WI38 (cell line): ENCODE results near the gene STK24.
"Not testable (repeated sequence)": the region's sequence is repeated elsewhere in the genome, so short reads cannot be mapped to it uniquely, and the experiment has no call there.

Source experiments
- H3K4me3 ChIP-seq: 2 replicates; pipeline ENCODE4 v1.5.1; 2011; ENCODE audit warnings: low read depth, mild to moderate bottlenecking, control low read depth, low read length
- TF ChIP-seq, protein P1 (sequence below): IDR thresholded peaks from 2 replicates; pipeline ENCODE4 v1.5.1; 2012; ENCODE audit warnings: low read depth, mild to moderate bottlenecking, control low read depth, low read length

STK24 gene

DNA sequence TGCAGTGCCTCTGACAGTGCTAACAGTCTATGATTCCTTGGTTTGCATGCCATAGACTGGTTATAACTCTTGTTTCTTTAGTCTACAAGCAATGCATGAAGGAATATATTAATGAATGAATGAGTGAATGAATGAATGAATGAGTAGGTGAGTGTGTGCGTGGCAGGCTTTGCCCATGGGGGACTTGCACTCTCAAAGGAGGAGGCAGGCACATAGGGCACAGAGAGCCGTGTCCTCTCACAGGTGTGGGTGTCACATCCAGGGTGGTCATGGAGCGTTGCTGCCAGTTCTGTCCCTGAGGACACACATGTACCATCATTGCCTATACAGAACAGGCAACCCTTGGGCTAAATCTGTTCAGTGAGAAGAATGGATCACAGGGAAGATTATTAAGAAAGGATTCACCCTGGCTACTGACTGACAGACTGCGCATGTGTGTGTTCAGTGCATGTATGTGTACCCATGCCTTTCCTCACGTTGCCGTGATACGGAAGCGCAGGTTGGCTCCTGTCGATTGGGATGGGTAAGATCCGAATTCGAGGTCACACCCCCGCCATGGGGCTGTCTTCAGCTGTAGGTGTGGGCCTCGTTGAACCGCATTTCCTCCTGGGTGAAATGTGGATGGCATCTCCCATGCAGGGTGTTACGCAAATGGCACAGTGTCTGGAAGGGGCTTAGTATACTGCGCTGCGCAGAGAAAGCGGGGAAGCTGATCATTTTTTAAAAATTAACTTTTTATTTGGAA is 161.4 kb downstream of the STK24 start:
- TF ChIP-seq, protein P1, sequence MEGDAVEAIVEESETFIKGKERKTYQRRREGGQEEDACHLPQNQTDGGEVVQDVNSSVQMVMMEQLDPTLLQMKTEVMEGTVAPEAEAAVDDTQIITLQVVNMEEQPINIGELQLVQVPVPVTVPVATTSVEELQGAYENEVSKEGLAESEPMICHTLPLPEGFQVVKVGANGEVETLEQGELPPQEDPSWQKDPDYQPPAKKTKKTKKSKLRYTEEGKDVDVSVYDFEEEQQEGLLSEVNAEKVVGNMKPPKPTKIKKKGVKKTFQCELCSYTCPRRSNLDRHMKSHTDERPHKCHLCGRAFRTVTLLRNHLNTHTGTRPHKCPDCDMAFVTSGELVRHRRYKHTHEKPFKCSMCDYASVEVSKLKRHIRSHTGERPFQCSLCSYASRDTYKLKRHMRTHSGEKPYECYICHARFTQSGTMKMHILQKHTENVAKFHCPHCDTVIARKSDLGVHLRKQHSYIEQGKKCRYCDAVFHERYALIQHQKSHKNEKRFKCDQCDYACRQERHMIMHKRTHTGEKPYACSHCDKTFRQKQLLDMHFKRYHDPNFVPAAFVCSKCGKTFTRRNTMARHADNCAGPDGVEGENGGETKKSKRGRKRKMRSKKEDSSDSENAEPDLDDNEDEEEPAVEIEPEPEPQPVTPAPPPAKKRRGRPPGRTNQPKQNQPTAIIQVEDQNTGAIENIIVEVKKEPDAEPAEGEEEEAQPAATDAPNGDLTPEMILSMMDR = no peak
- no peak overlapping the region for H3K4me3 ChIP-seq

DNA sequence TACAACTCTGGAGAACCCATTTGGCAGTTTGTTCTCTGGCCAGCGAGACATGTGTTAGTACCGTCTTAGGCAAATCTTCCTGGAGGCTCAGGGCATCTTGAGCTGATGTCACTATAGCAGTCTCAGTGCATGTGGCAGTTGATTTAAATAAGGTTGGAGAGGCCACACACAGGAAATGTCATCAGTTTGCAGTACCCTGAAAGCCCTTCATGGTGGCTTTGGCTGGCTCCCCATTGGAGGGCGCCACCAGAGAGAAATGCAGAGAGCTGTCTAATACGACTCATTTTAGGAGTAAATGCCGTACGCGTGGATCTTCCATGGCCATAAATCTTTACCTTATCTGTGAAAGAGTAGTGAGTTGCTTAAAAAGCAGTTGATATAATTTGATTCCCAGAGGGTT is 163.1 kb downstream of the STK24 start:
- H3K4me3 ChIP-seq = no peak overlapping the region
- TF ChIP-seq, protein P1 = no peak

DNA sequence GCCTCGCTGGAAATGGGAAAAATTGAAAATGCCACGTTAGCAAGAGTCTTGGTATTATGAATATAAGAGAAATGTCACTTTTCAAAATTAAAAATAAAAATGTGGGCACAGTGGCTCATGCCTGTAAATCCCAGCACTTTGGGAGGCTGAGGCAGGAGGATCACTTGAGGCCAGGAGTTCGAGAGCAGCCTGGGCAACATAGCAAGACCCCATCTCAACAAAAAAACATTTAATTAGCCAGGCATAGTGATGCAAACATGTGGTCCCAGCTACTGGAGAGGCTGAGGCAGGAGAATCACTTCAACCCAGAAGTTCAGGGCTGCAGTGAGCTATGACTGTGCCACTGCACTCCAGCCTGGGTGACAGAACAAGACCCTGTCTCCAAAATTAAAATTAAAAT is 163.6 kb downstream of the STK24 start:
- H3K4me3 ChIP-seq = not testable (repeated sequence)

DNA sequence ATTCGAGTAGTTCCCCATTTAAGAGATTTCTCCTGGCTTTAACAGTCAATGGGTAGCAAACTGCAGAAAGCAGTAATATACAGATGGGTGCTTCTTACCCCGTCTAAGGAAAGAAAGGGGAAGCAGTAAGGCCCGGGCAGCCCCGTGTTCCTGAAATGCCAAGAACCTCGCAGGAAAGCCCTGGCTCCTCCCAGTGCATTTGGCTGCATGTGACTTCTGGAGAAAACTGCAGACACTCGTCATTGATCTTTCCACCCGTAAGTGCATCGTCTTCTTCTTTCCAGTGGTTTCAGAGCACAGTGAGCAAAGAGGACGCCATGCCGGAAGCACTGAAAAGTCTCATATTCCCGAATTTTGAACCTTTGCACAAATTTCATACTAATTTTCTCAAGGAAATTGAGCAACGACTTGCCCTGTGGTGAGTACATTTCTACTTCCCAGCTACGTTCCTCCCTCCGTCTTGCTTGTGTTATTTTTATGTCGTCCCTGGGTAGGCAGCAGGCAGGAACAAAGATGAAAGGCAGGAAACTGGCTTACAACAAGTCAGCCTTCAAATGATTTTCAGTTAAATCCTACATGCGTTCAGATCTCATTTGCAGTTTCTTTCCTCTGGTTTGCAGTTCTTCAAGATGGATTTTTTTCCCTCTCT is 165.2 kb downstream of the STK24 start:
- H3K4me3 ChIP-seq = no peak overlapping the region
- TF ChIP-seq, protein P1 = no peak

- TF ChIP-seq, protein P1 = no peak
- no peak overlapping the region for H3K4me3 ChIP-seq
Measured at GRCh38 chr13:98411013-98411412, 165.9 kb downstream of the STK24 start.

DNA sequence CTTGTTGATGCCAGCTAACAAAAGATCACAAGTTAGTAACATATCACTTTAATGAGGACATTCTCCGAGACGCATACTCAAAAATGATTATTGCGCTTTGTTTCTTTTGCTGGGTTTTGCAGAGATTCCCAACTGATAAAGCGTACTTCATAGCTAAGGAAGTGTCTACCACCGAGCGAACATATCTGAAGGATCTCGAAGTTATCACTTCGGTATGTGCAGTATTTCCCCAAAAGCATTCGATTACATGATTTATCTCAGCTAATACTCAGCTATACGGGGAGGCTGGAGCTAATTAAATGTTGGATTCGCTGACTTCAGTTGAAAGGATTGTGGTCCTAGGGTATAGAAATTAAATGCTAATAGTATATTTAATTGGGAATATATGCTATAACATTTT is 166.3 kb downstream of the STK24 start:
- TF ChIP-seq, protein P1 = no peak
- no peak overlapping the region for H3K4me3 ChIP-seq

- TF ChIP-seq, protein P1 = no peak
- no peak overlapping the region for H3K4me3 ChIP-seq
Measured at GRCh38 chr13:98409281-98409680, 167.6 kb downstream of the STK24 start.
